T-helper 2 cell treated with Interferon-gamma antibody and Interleukin-4, amounts not matched to agents 5 μg/mL and 100 μg/mL, for 36 hours (primary cell): ENCODE results near the gene GPT2.

Experiments
- DNase-seq: peaks from one replicate; pipeline ENCODE4 v3.0.0; 2021; ENCODE audit warnings: low spot score
- H3K27ac Mint-ChIP-seq: one replicate; pipeline ENCODE4 v1.8.0; 2021; ENCODE audit warnings: mild to moderate bottlenecking, mixed read lengths
- H3K27me3 Mint-ChIP-seq: one replicate; pipeline ENCODE4 v1.8.0; 2021; ENCODE audit warnings: low read depth, mixed read lengths
- H3K36me3 Mint-ChIP-seq: one replicate; pipeline ENCODE4 v1.8.0; 2021; ENCODE audit warnings: low read depth, mixed read lengths
- H3K4me1 Mint-ChIP-seq: one replicate; pipeline ENCODE4 v1.8.0; 2021; ENCODE audit warnings: low read depth, mixed read lengths
- H3K4me3 Mint-ChIP-seq: one replicate; pipeline ENCODE4 v1.8.0; 2022; ENCODE audit warnings: mild to moderate bottlenecking, moderate library complexity, mixed read lengths
- H3K9me3 Mint-ChIP-seq: one replicate; pipeline ENCODE4 v1.8.0; 2021; ENCODE audit warnings: mixed read lengths

The GPT2 gene

DNA sequence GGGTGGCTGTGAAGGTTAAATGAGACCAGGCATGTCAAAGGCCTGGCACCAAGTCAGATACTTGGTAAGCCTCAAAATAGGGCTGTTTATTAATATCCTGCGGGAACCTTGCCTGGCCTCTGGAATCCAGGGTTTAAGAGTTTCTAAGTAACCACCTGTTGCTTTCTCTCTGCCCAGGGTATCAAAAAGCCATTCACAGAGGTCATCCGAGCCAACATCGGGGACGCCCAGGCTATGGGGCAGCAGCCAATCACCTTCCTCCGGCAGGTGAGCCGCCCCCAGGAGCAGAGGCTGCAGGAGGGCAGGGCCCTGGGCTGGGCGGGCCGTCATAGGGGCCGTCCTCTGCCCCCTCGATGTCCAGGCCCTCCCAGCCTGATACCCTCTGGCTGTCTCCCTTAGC is 13.3 kb downstream of the GPT2 start:
- Mint-ChIP-seq H3K4me1 (no peaks in the 10 kb centered on the region), H3K9me3 (no peaks in the 10 kb centered on the region), H3K36me3 (no peaks in the 10 kb centered on the region), H3K27ac (no peak overlapping the region), H3K4me3 (no peak overlapping the region), H3K27me3 (no peaks in the 10 kb centered on the region)
- no peak for DNase-seq

DNA sequence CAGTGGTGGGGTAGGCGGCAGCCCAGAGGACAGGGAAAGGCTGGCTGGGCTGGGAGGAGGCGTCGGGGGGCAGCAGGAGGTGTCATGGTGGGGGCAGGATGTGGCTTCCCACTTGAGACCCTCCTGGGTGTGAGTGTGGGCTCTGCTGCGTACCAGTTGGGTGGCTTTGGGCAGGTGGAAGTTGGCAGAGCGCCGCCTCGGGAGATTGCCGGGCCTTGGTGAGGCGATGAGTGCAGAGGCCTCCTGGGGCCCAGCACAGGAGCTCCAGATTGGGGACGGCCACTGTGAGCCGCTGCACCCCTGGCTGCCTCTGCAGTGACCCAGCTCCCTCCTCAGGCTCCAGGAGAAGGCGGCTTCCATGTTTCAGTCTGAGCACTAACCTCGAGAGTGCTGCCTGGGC is 13.8 kb downstream of the GPT2 start:
- H3K4me3 Mint-ChIP-seq, result no peak overlapping the region
- H3K27me3 Mint-ChIP-seq, result no peaks in the 10 kb centered on the region
- DNase-seq, result no peak
- H3K9me3 Mint-ChIP-seq, result no peaks in the 10 kb centered on the region
- H3K4me1 Mint-ChIP-seq, result no peaks in the 10 kb centered on the region
- H3K27ac Mint-ChIP-seq, result no peak overlapping the region
- H3K36me3 Mint-ChIP-seq, result no peaks in the 10 kb centered on the region

DNA sequence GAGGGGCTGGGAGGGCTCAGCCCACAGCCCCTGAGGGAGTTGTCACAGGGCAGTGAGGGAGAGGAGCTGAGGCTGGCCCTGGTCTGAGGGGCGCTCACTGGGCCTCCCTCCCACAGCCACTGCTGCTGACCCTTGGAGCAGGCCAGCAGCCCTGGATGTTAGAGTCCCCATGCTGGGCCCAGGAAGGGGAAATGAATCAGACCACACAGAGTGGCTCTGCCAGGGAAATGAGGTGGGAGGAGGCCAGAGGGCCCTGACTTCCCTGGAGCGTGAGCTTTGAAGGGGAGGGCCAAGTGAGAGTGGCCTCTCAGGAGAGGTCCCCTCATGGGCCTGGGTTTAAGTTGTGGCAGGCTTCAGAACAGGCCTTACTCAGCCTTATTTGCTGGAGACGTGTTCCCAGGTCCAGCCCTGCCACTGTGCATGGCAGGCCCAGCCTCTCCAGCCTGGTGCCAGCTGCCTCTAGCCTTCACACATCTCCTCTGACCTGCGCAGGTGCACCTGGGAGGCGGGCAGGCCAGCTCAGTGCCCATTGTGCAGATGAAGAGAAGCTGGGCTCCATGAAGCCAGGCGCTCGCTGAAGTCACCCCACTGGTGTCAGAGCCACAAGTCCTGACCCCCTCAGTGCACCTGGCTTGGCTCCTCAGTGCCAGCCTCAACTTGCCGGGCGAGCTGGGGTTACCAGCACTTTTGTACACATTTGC is 15.4 kb downstream of the GPT2 start:
- Mint-ChIP-seq H3K36me3 (no peaks in the 10 kb centered on the region), H3K4me3 (no peak overlapping the region), H3K27ac (no peak overlapping the region), H3K9me3 (no peaks in the 10 kb centered on the region), H3K27me3 (no peaks in the 10 kb centered on the region), H3K4me1 (no peaks in the 10 kb centered on the region)
- no peak for DNase-seq

DNA sequence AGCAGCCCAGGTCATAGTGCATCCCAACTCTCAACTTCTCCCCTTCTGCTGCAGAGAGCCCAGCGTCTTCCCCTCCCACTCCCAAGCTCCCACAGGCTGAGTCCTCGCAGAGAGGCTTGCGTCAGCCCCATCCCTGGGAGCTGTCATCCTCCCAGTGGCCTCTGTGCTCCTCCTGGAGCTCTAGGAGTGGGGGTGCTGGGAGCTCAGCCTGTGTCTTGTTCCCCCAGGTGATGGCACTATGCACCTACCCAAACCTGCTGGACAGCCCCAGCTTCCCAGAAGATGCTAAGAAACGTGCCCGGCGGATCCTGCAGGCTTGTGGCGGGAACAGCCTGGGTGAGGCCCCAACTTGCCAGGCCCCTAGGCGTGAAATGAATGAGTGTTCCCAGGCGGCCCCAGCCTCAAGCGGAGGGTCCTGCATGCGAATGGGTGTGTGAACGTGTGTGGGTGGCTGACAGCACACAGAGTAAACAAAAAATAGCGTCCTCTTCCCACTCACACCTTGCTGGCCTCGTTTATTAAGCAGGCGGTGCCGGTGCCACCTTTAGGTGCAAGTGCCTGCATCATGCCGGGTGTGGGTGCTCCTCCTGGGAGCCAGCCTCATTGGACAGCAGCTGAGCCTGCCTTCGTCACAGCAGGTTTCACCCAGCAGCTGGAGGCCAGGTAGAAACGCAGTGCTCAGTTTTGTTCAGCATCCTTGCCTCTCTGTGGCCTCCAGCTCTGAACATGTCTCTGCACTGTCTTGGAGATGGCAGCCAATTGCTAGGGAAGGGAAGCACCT is 16.5 kb downstream of the GPT2 start:
- Mint-ChIP-seq H3K27me3 (no peaks in the 10 kb centered on the region), H3K9me3 (no peaks in the 10 kb centered on the region), H3K4me3 (no peak overlapping the region), H3K4me1 (no peaks in the 10 kb centered on the region), H3K27ac (no peak overlapping the region), H3K36me3 (no peaks in the 10 kb centered on the region)
- no peak for DNase-seq

DNA sequence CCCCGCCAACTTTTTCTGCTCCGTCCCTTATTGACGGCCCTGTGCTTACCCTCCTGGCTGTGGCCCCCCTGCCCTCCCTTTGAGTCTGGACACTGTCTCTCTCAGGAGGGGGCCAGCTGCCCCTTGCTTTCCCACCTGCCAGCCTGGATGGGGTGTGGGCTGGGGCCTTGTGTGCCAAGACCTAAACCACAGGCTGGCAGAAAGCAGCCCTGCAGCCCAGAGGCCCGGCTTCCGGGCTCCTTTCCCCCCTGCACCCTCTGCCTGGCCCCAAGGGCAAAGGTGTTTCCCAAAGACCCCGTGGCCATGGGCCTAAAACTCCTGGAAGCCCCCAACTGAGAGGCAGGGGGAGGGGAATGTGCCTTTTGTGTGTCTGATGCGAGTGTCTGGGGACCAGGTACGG is 17.5 kb downstream of the GPT2 start:
- no peak for DNase-seq
- no peak overlapping the region for H3K27ac Mint-ChIP-seq
- no peaks in the 10 kb centered on the region for H3K4me1 Mint-ChIP-seq
- no peaks in the 10 kb centered on the region for H3K9me3 Mint-ChIP-seq
- H3K36me3 Mint-ChIP-seq, result no peaks in the 10 kb centered on the region
- no peaks in the 10 kb centered on the region for H3K27me3 Mint-ChIP-seq
- no peak overlapping the region for H3K4me3 Mint-ChIP-seq

DNA sequence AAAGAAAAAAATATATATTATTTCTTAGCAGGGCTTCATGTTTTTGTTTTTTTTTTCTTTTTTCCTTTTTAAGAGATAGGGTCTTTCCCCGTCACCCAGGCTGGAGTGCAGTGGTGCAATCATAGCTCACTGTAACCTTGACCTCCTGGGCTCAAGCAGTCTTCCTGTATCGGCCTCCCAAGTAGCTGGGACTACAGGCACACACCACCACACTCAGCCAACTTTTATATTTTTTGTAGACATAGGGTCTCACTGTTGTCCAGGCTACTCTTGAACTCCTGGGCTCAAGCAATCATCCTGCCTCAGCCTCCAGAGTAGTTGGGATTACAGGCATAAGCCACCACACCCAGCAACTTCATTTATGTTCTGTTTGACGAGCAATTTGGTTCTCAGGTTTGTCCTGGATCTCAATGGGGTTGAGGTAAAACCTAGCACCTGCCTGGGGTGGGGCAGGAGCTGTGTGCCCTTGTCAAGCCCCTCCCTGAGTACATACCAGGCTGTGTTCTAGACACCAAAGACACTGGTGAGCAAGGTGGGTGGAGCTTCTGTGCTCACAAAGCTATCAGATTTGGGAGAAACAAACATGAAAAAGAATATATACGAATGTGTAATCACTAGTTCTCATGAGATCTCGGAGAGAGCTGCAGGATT is 19.2 kb downstream of the GPT2 start:
- Mint-ChIP-seq H3K4me1 (peaks cover 2% of the 10 kb centered on the region), H3K27ac (no peak overlapping the region), H3K36me3 (no peaks in the 10 kb centered on the region), H3K4me3 (no peak overlapping the region), H3K9me3 (no peaks in the 10 kb centered on the region), H3K27me3 (no peaks in the 10 kb centered on the region)
- no peak for DNase-seq

DNA sequence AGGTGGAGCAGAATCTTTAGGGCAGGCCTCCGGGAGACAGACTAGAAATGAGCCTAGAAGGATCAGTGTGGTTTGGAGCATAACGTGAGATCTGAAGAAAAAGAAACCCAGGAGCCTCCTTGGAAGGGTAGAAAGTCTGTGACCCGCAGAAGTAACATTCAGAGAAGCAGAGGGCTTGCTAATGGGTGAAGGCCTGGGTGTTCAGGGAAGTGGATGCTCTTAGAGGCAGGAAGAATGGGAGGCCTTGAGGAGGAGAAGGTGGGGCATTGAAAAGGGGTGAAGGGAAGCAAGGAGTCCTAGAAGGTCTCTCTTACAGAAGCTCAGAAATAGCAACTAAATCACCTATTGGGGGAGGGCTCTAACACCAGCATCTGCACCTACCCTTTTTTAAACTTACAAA is 20.3 kb downstream of the GPT2 start:
- Mint-ChIP-seq H3K4me1 (peaks cover 5% of the 10 kb centered on the region), H3K9me3 (no peaks in the 10 kb centered on the region), H3K36me3 (no peaks in the 10 kb centered on the region), H3K4me3 (no peak overlapping the region), H3K27me3 (no peaks in the 10 kb centered on the region), H3K27ac (peak overlapping the region; percentile 39)
- DNase-seq, result no peak

DNA sequence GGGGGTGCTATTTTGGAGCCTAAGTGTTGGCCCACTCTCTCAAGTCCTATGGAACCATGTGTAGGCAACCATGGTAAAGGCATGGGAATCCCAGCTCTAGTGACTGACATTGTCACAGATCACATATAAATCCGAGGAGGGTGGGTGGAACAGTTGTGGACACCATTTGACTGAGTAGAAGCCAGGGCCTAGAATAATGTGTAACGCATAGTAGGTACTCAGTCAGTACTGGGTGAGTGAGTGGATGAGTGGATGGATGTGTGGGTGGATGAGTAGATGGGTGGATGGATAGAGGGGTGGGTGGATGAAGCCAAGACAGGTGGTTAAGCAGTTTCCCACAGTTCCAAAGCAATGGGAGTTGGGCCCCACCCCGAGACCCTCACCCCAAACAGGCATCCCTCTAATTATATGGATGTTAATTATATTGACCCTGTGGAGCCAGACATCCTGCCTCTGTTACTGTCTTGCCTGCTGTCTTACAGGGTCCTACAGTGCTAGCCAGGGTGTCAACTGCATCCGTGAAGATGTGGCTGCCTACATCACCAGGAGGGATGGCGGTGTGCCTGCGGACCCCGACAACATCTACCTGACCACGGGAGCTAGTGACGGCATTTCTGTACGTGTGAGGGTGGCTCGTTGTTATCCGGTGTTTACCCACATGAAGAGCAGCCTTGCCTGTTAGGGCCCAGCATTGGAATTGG is 22.3 kb downstream of the GPT2 start:
- H3K27me3 Mint-ChIP-seq, result no peaks in the 10 kb centered on the region
- H3K27ac Mint-ChIP-seq, result peak overlapping the region; percentile 4
- DNase-seq, result no peak
- no peak overlapping the region for H3K4me3 Mint-ChIP-seq
- no peaks in the 10 kb centered on the region for H3K9me3 Mint-ChIP-seq
- H3K36me3 Mint-ChIP-seq, result peaks cover 3% of the 10 kb centered on the region
- peaks cover 7% of the 10 kb centered on the region for H3K4me1 Mint-ChIP-seq

DNA sequence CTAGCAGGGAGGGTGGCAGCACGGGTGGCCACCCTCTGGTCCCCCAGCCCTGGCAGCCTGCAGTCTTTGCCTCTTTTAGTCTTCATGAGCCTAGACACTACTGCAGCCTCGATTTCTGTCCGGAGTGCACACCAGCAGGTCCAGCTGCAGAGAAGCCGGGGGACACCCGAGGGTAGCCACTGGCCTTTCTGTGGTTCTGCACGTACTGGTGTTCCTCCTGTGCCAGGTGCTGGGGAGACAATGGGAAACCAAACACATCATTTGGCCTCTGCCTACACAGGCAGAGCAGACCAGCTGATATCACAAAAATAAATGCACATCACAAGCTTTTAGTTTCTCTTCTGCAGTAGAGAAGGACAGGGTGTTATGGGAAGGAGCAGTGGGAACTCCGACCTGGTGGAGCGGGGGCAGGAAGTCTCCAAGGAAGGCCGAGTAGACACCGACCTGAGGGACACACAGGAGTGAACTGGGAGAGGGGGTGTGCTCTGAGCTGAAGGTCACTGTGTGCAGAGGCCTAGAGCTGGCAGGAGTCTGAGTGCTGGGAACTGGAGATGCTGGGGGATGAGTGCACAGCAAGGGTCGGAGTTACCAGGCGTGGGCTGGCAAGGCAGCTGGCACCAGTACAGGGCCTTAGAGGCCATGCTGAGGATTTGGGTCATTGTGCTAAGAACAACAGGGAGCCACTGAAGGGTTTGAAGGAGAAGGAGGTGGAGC is 23.1 kb downstream of the GPT2 start:
- no peaks in the 10 kb centered on the region for H3K9me3 Mint-ChIP-seq
- H3K27ac Mint-ChIP-seq, result peak overlapping the region; percentile 15
- peaks cover 7% of the 10 kb centered on the region for H3K4me1 Mint-ChIP-seq
- H3K36me3 Mint-ChIP-seq, result peaks cover 4% of the 10 kb centered on the region
- DNase-seq, result no peak
- no peaks in the 10 kb centered on the region for H3K27me3 Mint-ChIP-seq
- H3K4me3 Mint-ChIP-seq, result no peak overlapping the region

DNA sequence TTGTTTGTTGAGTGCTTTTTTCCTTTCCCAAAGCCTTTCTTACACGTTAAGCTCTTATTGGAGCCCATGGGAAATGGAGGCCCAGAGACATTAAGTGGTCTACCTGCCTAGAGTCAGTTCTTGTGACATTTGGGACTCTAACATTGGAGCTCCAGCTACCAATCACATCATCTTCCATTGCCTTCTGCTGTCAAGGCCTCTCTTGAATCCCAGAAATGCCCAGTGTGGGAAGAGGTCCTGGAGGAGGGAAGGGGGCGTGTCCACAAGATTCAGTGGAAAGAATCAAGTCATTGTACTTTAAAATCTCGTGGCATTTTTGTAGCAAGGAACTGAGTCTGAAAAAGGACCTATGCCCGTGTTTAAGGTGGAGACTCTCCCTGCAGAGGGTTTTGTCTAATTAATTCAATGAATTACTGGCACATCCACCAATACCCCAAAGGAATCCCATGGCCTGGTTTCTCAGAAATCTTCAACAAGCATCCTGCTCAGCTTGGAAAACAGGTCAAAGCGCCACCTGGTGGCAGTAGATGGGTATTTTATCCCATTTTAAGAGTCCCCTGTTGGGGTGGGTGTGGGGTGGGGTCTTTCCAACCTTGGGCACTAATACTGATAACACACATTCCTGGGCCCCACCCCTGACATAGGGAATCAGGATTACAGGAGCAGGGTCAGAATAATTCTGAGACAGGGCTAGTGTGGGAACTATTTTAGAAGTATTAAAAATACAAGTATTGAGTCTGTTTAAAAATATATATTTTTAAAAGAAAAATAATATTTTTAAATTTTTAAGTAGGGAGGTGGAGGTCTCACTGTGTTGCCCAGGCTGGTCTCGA is 24.6 kb downstream of the GPT2 start:
- no peak overlapping the region for H3K4me3 Mint-ChIP-seq
- H3K4me1 Mint-ChIP-seq, result peaks cover 7% of the 10 kb centered on the region
- DNase-seq, result peak; percentile 42
- peaks cover 4% of the 10 kb centered on the region for H3K36me3 Mint-ChIP-seq
- H3K27me3 Mint-ChIP-seq, result no peaks in the 10 kb centered on the region
- H3K27ac Mint-ChIP-seq, result no peak overlapping the region
- no peaks in the 10 kb centered on the region for H3K9me3 Mint-ChIP-seq

DNA sequence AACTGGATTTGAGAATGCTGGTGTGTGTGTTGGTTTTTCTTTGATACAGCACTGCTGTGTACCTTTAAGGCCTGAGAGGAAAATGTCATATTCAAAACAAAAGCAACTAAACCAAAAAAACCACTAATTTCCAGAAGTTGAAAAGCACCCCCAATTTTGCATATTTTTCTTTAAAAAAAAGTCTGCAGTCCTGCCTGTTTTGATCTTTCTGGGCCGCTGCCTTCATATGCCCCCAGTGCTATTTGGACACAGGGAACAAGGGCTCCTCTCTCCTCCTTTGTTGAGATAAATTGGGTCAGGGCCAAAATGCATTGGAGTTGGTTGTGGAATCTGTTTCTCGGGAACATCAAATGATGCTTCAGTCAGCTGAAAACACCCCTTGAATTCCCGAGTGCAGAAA is 26.9 kb downstream of the GPT2 start:
- Mint-ChIP-seq H3K27me3 (no peaks in the 10 kb centered on the region), H3K9me3 (no peaks in the 10 kb centered on the region), H3K4me3 (no peak overlapping the region), H3K36me3 (peaks cover 4% of the 10 kb centered on the region), H3K27ac (peak overlapping the region; percentile 37), H3K4me1 (peaks cover 7% of the 10 kb centered on the region)
- no peak for DNase-seq

DNA sequence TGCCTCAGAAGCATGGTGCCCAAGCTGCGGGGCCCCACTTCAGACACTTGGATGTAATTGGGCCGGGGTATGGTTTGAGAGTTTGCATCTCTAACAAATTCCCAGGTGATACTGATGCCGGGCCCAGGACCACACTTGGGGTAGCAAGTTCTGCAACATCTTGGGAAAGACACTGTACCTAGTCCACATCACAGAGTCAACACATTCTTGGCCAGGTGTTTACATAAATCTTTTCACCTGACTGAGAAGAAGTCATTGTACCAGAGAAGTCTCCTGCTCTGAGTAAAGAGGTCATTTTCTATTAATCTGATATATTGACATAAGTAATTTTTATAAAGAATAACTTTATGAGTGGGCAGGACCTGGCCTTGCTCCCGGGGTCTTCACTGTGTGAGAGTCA is 27.5 kb downstream of the GPT2 start:
- Mint-ChIP-seq H3K27me3 (no peaks in the 10 kb centered on the region), H3K9me3 (no peaks in the 10 kb centered on the region), H3K36me3 (peaks cover 4% of the 10 kb centered on the region), H3K4me1 (peaks cover 7% of the 10 kb centered on the region), H3K4me3 (no peak overlapping the region), H3K27ac (no peak overlapping the region)
- no peak for DNase-seq
